Measurements from ENCODE around the gene KRTAP10-12. TPM values are rescaled to one million over a fixed set of nuclear protein-coding genes. Genes with fewer than 3 reads are reported as not detected.

Gene KRTAP10-12
- total RNA-seq, 1 experiment from 2014 or later = not detected

DNA sequence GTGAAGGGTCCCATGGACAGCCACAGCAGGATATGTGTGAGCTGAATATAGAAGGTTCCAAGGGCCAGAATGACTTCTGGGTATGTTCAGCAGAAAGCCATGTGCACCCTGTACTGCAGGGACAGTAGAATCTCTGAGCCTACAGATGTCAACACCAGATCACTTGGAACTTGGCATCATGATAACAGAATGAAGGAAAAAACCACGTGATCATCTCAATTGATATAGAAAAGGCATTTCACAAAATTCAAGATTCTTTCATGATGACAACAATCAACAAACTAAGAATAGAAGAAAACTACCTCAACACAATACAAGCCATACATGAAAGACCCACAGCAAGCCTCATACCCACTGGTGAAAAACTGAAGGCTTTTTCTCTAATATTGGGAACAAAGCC, 29.4 kb upstream of the KRTAP10-12 start:
- H3K9me3 ChIP-seq (ENCODE audit: control insufficient read depth in 1 of 2, insufficient read depth in 1 of 2, low read depth in 1 of 2, low read length in 2 of 2) = no peaks in the 10 kb centered on the region
- no peak overlapping the region for H3K9ac ChIP-seq (ENCODE audit: low read length)
- TF ChIP-seq SP1 (IDR thresholded peaks at IDR 0.05; ENCODE audit: low read depth) (no peak), ZNF274 (IDR thresholded peaks at IDR 0.05; ENCODE audit: low read depth, low read length) (no peak), ELF1 (IDR thresholded peaks at IDR 0.05; ENCODE audit: borderline replicate concordance, low read depth) (no peak)
- TF ChIP-seq, protein P1, sequence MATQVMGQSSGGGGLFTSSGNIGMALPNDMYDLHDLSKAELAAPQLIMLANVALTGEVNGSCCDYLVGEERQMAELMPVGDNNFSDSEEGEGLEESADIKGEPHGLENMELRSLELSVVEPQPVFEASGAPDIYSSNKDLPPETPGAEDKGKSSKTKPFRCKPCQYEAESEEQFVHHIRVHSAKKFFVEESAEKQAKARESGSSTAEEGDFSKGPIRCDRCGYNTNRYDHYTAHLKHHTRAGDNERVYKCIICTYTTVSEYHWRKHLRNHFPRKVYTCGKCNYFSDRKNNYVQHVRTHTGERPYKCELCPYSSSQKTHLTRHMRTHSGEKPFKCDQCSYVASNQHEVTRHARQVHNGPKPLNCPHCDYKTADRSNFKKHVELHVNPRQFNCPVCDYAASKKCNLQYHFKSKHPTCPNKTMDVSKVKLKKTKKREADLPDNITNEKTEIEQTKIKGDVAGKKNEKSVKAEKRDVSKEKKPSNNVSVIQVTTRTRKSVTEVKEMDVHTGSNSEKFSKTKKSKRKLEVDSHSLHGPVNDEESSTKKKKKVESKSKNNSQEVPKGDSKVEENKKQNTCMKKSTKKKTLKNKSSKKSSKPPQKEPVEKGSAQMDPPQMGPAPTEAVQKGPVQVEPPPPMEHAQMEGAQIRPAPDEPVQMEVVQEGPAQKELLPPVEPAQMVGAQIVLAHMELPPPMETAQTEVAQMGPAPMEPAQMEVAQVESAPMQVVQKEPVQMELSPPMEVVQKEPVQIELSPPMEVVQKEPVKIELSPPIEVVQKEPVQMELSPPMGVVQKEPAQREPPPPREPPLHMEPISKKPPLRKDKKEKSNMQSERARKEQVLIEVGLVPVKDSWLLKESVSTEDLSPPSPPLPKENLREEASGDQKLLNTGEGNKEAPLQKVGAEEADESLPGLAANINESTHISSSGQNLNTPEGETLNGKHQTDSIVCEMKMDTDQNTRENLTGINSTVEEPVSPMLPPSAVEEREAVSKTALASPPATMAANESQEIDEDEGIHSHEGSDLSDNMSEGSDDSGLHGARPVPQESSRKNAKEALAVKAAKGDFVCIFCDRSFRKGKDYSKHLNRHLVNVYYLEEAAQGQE (IDR thresholded peaks at IDR 0.05; ENCODE audit: low read depth) = no peak
- no peaks in the 10 kb centered on the region; a peak in 1 of 4 replicates for H3K36me3 ChIP-seq (ENCODE audit: control insufficient read depth in 1 of 2, insufficient read depth in 2 of 2, low read length in 2 of 2)
- BruUV-seq (replicated peaks) = no TSS peak
- no peaks in the 10 kb centered on the region for H3K4me1 ChIP-seq (ENCODE audit: control insufficient read depth in 1 of 2, insufficient read depth in 2 of 2, low read length in 2 of 2)
- CTCF ChIA-PET = no interaction called here
- intact Hi-C loops (cut with micrococcal nuclease) = no loop called here
- RAD21 ChIA-PET (ENCODE audit: low non-redundant PET in 1 of 2, low total read pairs in 2 of 2, uncharacterized antibody in 2 of 2, unreplicated experiment in 2 of 2) = no interaction called here
- no peak overlapping the region for H3K4me2 ChIP-seq (ENCODE audit: low read length)
- H3K4me3 ChIP-seq (replicated peaks in 1 of 2; ENCODE audit: low read depth in 1 of 2, low read length in 2 of 2) = no peak overlapping the region
- H3K9me2 ChIP-seq (ENCODE audit: insufficient read depth) = no peaks in the 10 kb centered on the region
- H2AFZ ChIP-seq (ENCODE audit: low read depth, low read length, poor library complexity, severe bottlenecking) = no peak overlapping the region
- no peak overlapping the region for H3K27ac ChIP-seq (ENCODE audit: low read depth, low read length)
- no peaks in the 10 kb centered on the region for H4K20me1 ChIP-seq (ENCODE audit: insufficient read depth)
- DNase-seq (ENCODE audit: low read depth, low spot score) (no peak), ATAC-seq (no peak)
- no peaks in the 10 kb centered on the region for H3K79me2 ChIP-seq (ENCODE audit: insufficient read depth, low read length)
- POLR2A ChIA-PET = no interaction called here
- 0 out of 2 replicates have a peak, but pooled peaks cover 5% of the 10 kb centered on the region for H3K27me3 ChIP-seq (ENCODE audit: insufficient read depth, low read length)
